Body of pancreas (tissue), 4 donors: ENCODE results near the gene ARL2BP.
A peak's percentile ranks its signal among the peaks of the same experiment; 100 is the strongest.

Experiments
- CTCF ChIP-seq, 7 experiments: fragments of 450-650 bp in 4 of 7; fragments of 200-600 bp in 3 of 7; sonication (generic) in 3 of 7; IDR thresholded peaks; one replicate each; pipeline ENCODE4 v1.5.1; 2016 to 2019; ENCODE audit warnings: antibody characterized with exemption in 7 of 7
- POLR2A ChIP-seq, 3 donors: fragments of 450-650 bp; IDR thresholded peaks; one replicate each; pipeline ENCODE4 v1.6.1; 2016; ENCODE audit warnings: antibody characterized with exemption in 3 of 3, mild to moderate bottlenecking in 2 of 3

- TF ChIP-seq CTCF (IDR thresholded peaks at IDR 0.05) = no peak
- peak in 1 of 3 donors; percentile 5 for TF ChIP-seq POLR2A (IDR thresholded peaks at IDR 0.05)
Measured at GRCh38 chr16:57283959-57284208, 38.8 kb downstream of the ARL2BP start.
